IMR-90 (cell line): ENCODE results near the gene ATXN3.

ENCODE experiments used
- BHLHE40 ChIP-seq: fragments of 150-350 bp; IDR thresholded peaks from 2 replicates; pipeline ENCODE4 v1.6.1; 2016; ENCODE audit warnings: mild to moderate bottlenecking, low read depth, low read length
- MAFK ChIP-seq: IDR thresholded peaks from 2 replicates; pipeline ENCODE4 v1.6.1; 2012; ENCODE audit warnings: low read depth, low read length, improper control_type of control experiment
- MAZ ChIP-seq: IDR thresholded peaks from 2 replicates; pipeline ENCODE4 v1.6.1; 2012; ENCODE audit warnings: low read depth, mild to moderate bottlenecking, low read length, improper control_type of control experiment, moderate library complexity, borderline replicate concordance
- POLR2A ChIP-seq: IDR thresholded peaks from 2 replicates; pipeline ENCODE4 v1.6.1; 2012; ENCODE audit warnings: mild to moderate bottlenecking, low read depth, low read length
- RAD21 ChIP-seq: IDR thresholded peaks from 2 replicates; pipeline ENCODE4 v1.6.1; 2012; ENCODE audit warnings: low read length, improper control_type of control experiment
- RCOR1 ChIP-seq: IDR thresholded peaks from 2 replicates; pipeline ENCODE4 v1.6.1; 2012; ENCODE audit warnings: mild to moderate bottlenecking, low read length, improper control_type of control experiment; ENCODE audit not compliant: insufficient replicate concordance
- RFX5 ChIP-seq: IDR thresholded peaks from 2 replicates; pipeline ENCODE4 v1.8.0; 2012; ENCODE audit warnings: low read depth, mild to moderate bottlenecking, low read length, moderate library complexity
- TF ChIP-seq, protein P1 (sequence below): conservative IDR thresholded peaks from 2 replicates; pipeline ENCODE4 v1.5.1; 2012; ENCODE audit warnings: mild to moderate bottlenecking, low read depth, low read length, improper control_type of control experiment

DNA sequence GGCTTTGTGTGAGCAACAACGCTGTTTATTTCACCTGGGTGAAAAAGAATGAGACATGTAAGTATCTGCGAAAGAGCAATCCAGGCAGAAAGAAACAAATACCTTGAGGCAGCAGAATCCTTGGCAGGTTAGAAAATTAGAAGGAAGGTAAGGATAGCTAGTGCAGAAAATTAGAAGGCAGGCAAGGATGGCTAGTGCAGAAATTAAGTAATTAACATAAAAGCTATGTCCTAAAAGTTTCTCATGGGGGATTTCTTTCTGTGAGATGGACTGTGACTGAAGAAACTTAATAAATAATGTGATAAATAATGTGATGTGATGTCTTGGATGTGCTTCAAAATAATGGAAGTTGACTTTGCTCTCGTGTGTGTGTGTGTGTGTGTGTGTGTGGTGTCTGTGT lies 56.6 kb downstream of the ATXN3 start:
- TF ChIP-seq, protein P1, sequence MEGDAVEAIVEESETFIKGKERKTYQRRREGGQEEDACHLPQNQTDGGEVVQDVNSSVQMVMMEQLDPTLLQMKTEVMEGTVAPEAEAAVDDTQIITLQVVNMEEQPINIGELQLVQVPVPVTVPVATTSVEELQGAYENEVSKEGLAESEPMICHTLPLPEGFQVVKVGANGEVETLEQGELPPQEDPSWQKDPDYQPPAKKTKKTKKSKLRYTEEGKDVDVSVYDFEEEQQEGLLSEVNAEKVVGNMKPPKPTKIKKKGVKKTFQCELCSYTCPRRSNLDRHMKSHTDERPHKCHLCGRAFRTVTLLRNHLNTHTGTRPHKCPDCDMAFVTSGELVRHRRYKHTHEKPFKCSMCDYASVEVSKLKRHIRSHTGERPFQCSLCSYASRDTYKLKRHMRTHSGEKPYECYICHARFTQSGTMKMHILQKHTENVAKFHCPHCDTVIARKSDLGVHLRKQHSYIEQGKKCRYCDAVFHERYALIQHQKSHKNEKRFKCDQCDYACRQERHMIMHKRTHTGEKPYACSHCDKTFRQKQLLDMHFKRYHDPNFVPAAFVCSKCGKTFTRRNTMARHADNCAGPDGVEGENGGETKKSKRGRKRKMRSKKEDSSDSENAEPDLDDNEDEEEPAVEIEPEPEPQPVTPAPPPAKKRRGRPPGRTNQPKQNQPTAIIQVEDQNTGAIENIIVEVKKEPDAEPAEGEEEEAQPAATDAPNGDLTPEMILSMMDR, result no peak
- no peak for TF ChIP-seq POLR2A
- no peak for TF ChIP-seq MAZ
- no peak for TF ChIP-seq MAFK
- no peak for TF ChIP-seq RCOR1
- TF ChIP-seq RAD21, result no peak
- TF ChIP-seq RFX5, result no peak
- no peak for TF ChIP-seq BHLHE40
